Peyer's patch (tissue), 4 donors: ENCODE measurements around the gene UNC5A.

Experiments used
- CTCF ChIP-seq, 6 experiments: fragments of 450-650 bp in 4 of 6; fragments of 200-600 bp in 2 of 6; sonication (generic) in 1 of 6; IDR thresholded peaks; one replicate each; pipeline ENCODE4 v1.5.1; 2017 to 2019; ENCODE audit warnings: antibody characterized with exemption in 6 of 6, mild to moderate bottlenecking in 3 of 6, moderate library complexity in 1 of 6
- POLR2A ChIP-seq, 2 donors: fragments of 450-650 bp; IDR thresholded peaks; one replicate each; pipeline ENCODE4 v1.5.1; 2017; ENCODE audit warnings: antibody characterized with exemption in 2 of 2, mild to moderate bottlenecking in 2 of 2, moderate library complexity in 2 of 2

- TF ChIP-seq CTCF (IDR thresholded peaks at IDR 0.05) (no peak), POLR2A (IDR thresholded peaks at IDR 0.05) (no peak)
These were observed 119.3 kb downstream of the UNC5A start for GRCh38 chr5:176929654-176930053.
